Measurements from ENCODE around the gene IQCK.

IQCK gene

GRCh38 chr16:19890901-19891300 is 172.8 kb downstream of the IQCK start:
- DNase-seq: no peak

DNA sequence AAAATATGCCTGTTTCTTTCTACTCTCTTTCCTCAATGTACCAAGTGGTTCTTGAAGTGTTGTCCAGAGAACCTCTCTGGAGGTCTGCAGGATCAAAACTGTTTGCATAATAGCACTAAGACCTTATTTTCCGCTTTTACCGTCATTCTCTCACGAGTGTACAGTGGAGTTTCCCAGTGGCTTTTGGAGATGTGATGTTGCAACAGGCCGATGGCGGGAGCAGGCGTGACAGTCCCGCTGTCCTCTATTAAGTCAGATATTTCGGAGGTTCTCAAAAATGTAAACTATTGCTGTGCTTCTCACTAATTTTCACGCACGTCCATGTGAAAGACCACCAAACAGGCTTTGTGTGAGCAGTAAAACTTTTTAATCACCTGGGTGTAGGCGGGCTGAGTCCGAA is 174.8 kb downstream of the IQCK start:
- DNase-seq: no peak

- no peak for DNase-seq
Observed at GRCh38 chr16:19894586-19894985, 176.5 kb downstream of the IQCK start.

GRCh38 chr16:19896951-19897350 is 178.9 kb downstream of the IQCK start:
- no peak for DNase-seq

DNA sequence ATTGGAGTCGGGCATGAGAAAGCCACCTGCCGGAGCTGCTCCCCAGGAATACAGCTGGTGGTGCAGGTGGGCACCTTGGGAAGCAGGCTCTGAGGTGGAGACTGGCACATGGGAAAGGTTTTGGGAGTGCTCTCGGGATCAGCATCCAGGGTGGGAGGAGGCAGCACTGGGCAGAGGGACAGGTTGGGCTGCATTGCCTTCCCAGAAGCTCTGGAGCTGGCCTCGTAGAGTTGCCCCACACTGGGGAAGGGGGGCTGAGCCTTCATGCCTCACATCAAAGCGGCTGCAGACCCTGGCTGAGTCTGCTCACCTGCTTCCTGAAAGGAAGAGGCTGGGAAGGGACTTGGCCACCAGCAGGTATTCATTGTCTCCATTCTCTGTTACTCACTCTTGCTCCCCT is 180.1 kb downstream of the IQCK start:
- no peak for DNase-seq

DNA sequence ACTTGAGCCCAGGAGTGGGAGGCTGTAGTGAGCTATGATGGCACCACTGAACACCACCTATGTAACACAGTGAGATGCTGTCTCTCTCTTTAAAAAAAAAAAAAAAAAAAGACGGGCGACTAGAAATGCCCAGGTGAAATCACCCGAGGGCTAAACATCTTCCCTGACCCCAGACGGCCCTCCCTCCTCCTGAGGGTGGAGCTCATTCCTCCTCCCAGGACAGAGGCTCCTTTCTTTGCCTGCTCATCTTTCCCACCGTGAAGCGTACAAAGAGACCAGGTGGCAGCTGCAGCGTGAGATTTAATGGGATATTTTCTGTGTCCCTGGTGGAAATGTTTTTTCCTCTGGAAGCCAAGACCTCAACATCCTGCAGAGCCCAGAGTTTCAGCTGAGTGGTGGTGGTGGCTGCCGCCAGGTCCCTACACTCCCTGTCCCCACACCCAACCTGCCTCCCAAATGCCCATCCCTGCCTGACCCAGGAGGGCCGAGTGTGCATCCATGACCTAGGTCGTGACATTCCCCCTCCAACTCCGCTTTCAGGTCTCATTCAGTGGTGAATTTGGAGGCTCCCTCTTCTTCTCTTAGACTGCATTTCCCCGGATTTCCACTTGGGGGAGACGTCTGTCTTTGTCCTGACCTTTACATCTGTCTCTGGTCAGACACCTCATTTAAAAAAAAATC is 181.0 kb downstream of the IQCK start:
- peak; percentile 41 for DNase-seq

DNA sequence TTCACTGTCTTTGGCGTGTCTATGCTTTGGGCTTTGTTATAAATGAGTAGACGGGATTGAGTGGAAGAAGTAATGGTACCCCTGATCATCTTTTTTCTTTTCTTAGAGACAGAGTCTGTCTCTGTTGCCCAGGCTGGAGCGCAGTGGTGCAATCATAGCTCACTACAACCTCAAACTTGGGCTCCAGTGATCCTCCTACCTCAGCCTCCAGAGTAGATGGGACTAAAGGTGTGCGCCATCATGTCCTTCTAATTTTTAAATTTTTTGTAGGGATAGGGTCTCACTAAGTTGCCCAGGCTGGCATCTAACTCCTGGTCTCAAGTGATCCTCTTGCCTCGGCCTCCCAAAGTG is 181.5 kb downstream of the IQCK start:
- DNase-seq: no peak

- no peak for DNase-seq
Observed at GRCh38 chr16:19901164-19901563, 183.1 kb downstream of the IQCK start.

DNA sequence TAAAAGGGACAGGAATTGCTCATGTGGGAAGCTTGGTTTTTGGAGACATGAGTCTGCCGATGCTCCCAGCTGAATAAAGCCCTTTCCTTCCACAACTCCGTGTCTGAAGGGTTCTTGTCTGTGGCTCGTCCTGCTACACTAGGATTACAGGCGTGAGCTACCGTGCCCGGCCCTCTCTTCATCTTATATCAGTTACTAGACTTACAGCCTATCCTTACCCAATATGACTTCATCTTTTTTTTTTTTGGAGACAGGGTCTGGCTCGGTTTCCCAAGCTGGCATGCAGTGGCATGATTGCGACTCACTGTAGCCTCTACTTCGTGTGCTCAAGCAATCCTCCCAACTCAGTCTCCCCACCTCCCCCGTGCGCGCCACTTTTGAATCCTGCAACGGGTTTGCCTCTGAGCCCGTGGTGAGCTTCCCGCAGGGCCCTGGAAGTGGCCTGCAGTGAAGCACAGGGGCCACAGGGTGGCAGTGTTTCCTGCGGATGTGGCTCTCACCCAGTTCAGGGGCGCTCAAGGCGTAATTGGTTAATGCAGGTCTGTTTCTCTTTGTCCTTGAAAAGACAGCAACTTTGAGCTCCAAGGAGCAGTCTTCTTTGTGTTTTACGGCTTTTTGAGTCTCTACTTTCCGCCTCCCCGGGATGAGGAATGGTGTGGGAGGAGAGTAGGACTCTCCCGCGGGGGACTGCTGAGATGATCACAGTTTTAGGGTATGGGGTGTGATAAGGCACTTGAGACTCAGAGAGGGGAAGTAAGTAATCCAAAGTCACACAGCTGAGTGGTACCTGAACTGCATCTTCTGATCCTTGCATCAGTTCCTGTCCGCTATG is 189.3 kb downstream of the IQCK start:
- DNase-seq: peak; percentile 76
